Measurements from ENCODE around the gene EDC3.

EDC3 gene

GRCh38 chr15:74625693-74626092 lies 70.1 kb downstream of the EDC3 start:
- DNase-seq (ENCODE audit: low read depth in 3 of 3), result no peak

GRCh38 chr15:74624020-74624602 lies 71.7 kb downstream of the EDC3 start:
- no peak for DNase-seq (ENCODE audit: low read depth in 3 of 3)

GRCh38 chr15:74622758-74623157 lies 73.1 kb downstream of the EDC3 start:
- no peak for DNase-seq (ENCODE audit: low read depth in 3 of 3)

- no peak for DNase-seq (ENCODE audit: low read depth in 3 of 3)
Observed at GRCh38 chr15:74621936-74622335, 73.9 kb downstream of the EDC3 start.

GRCh38 chr15:74621546-74621920 lies 74.3 kb downstream of the EDC3 start:
- no peak for DNase-seq (ENCODE audit: low read depth in 3 of 3)

GRCh38 chr15:74620636-74621545 lies 74.9 kb downstream of the EDC3 start:
- DNase-seq (ENCODE audit: low read depth in 3 of 3), result peak; percentile 57 to 69 (median 66)

GRCh38 chr15:74619916-74620635 lies 75.7 kb downstream of the EDC3 start:
- DNase-seq (ENCODE audit: low read depth in 3 of 3), result no peak

- no peak for DNase-seq (ENCODE audit: low read depth in 3 of 3)
Observed at GRCh38 chr15:74618841-74619596, 76.8 kb downstream of the EDC3 start.

GRCh38 chr15:74616996-74617395 lies 78.8 kb downstream of the EDC3 start:
- no peak for DNase-seq (ENCODE audit: low read depth in 3 of 3)

- DNase-seq (ENCODE audit: low read depth in 3 of 3), result peak; percentile 34 to 41 (median 36)
Observed at GRCh38 chr15:74616366-74616939, 79.4 kb downstream of the EDC3 start.

- peak; percentile 89 to 98 (median 94) for DNase-seq (ENCODE audit: low read depth in 3 of 3)
Observed at GRCh38 chr15:74615508-74616365, 80.1 kb downstream of the EDC3 start, which contains the start of gene CLK3. CLK3 (plus strand) TSS chr15:74615836; CDS start chr15:74619197, 3,361 bp downstream.

GRCh38 chr15:74614744-74615507 lies 80.9 kb downstream of the EDC3 start:
- DNase-seq (ENCODE audit: low read depth in 3 of 3), result peak; percentile 63 to 81 (median 71)

GRCh38 chr15:74613953-74614743 lies 81.7 kb downstream of the EDC3 start:
- no peak for DNase-seq (ENCODE audit: low read depth in 3 of 3)

- no peak for DNase-seq (ENCODE audit: low read depth in 3 of 3)
Observed at GRCh38 chr15:74613089-74613952, 82.5 kb downstream of the EDC3 start.

GRCh38 chr15:74612677-74613076 lies 83.1 kb downstream of the EDC3 start:
- no peak for DNase-seq (ENCODE audit: low read depth in 3 of 3)

- DNase-seq (ENCODE audit: low read depth in 3 of 3), result no peak
Observed at GRCh38 chr15:74611834-74612233, 84.0 kb downstream of the EDC3 start.

GRCh38 chr15:74611341-74611740 lies 84.5 kb downstream of the EDC3 start:
- DNase-seq (ENCODE audit: low read depth in 3 of 3), result no peak

Data from stimulated activated CD4-positive, alpha-beta T cell treated with anti-CD3 and anti-CD28 coated beads, TNF-alpha, amount 100 ng/mL, for 48 hours (primary cell).